ENCODE measurements around the gene HMMR.
"Not testable (repeated sequence)": the region's sequence is repeated elsewhere in the genome, so short reads cannot be mapped to it uniquely, and the experiment has no call there.

Gene HMMR

DNA sequence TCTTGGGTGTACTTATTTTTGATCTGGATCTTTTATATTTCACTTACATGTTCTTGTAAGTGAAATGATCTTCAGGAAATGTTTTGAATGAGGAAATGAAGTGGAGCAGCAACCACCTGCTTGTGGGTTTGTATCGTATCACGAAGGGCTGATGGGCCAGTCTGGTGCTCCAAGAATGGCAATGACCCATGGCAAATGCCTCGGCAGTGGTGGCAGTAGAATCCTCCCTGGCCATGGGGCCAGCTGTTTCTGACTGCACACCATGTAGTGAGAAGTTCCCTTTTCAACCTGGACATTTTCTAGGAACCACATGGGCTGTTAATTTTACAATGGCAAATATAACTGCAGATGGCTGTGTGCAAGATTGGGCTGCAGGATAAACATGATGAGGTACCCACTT lies 74.9 kb downstream of the HMMR start:
- no peaks in the 10 kb centered on the region for H3K9me3 ChIP-seq (ENCODE audit: control insufficient read depth, low read length)
- 79 to 82% methylated on average over 3 of the region's 3 CpGs for whole genome bisulfite sequencing, 2 experiments (ENCODE audit: insufficient coverage in 2 of 2)
- H3K36me3 ChIP-seq (ENCODE audit: control insufficient read depth, insufficient read depth, low read length) = no peaks in the 10 kb centered on the region
- H3K27ac ChIP-seq (ENCODE audit: low read depth, low read length, severe bottlenecking) = no peak overlapping the region
- H3K4me3 ChIP-seq (ENCODE audit: extremely low read depth, insufficient read depth, low read length, poor library complexity, severe bottlenecking) = no peak overlapping the region
- no peaks in the 10 kb centered on the region for H3K4me1 ChIP-seq (ENCODE audit: control insufficient read depth, insufficient read depth, low read length, poor library complexity, severe bottlenecking)

DNA sequence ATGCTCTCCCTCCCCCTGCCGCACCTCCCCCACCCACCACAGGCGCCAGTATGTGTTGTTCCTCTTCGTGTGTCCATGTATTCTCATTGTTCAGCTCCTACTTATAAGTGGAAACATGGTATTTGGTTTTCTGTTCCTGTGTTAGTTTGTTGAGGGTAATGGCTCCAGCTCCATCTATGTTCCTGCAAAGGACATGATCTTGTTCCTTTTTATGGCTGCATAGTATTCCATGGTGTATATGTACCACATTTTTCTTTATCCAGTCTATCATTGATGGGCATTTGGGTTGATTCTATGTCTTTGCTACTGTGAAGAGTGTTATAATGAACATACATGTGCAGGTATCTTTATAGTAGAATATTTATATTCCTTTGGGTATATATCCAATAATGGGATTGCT lies 76.0 kb downstream of the HMMR start:
- WGBS, 2 experiments (ENCODE audit: insufficient coverage in 2 of 2) = no CpG with 5 or more reads among the region's 3 CpGs

DNA sequence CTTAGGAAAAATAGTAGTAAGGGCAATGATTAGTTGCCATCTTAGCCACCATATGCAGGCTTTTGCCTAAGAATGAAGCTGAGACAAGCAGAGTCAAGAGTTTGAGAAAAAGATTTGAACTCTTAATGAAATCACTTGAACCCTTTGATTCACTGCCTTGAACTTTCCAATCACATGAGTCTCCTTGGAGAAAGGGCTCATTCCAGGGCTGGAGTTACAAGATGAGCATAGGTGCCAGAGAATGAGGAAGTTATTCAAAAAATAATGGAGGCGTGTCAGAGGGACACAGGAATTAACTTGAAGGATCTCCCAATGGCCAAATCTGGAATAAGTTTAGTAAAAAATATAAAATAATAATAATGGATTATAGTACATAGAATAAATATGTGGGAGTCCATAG lies 80.3 kb downstream of the HMMR start:
- H3K36me3 ChIP-seq (ENCODE audit: control insufficient read depth, insufficient read depth, low read length) = no peaks in the 10 kb centered on the region
- H3K4me1 ChIP-seq (ENCODE audit: control insufficient read depth, insufficient read depth, low read length, poor library complexity, severe bottlenecking) = no peaks in the 10 kb centered on the region
- no CpG with 5 or more reads among the region's 1 CpG for whole genome bisulfite sequencing, 2 experiments (ENCODE audit: insufficient coverage in 2 of 2)
- H3K27ac ChIP-seq (ENCODE audit: low read depth, low read length, severe bottlenecking) = no peak overlapping the region
- no peak overlapping the region for H3K4me3 ChIP-seq (ENCODE audit: extremely low read depth, insufficient read depth, low read length, poor library complexity, severe bottlenecking)
- no peaks in the 10 kb centered on the region for H3K9me3 ChIP-seq (ENCODE audit: control insufficient read depth, low read length)

More for the DNA sequence above, 76.0 kb downstream of the HMMR start:
- not testable (repeated sequence) for H3K9me3 ChIP-seq (ENCODE audit: control insufficient read depth, low read length); H3K4me1 ChIP-seq (ENCODE audit: control insufficient read depth, insufficient read depth, low read length, poor library complexity, severe bottlenecking); H3K27ac ChIP-seq (ENCODE audit: low read depth, low read length, severe bottlenecking); H3K36me3 ChIP-seq (ENCODE audit: control insufficient read depth, insufficient read depth, low read length); H3K4me3 ChIP-seq (ENCODE audit: extremely low read depth, insufficient read depth, low read length, poor library complexity, severe bottlenecking)

Measured in mesodermal cell (in vitro differentiated cells).